ENCODE data around the gene TMC7. TPM values are rescaled to one million over a fixed set of nuclear protein-coding genes. Genes with fewer than 3 reads are reported as not detected.
"Not testable (repeated sequence)": the region's sequence is repeated elsewhere in the genome, so short reads cannot be mapped to it uniquely, and the experiment has no call there.

TMC7 gene
- total RNA-seq, 1 donor from 2014 or later = 1.6 TPM

GRCh38 chr16:18953547-18953946, 30.2 kb upstream of the TMC7 start:
- Mint-ChIP-seq H3K4me1 (peaks cover 2% of the 10 kb centered on the region), H3K9me3 (no peaks in the 10 kb centered on the region), H3K36me3 (no peaks in the 10 kb centered on the region), H3K27ac (no peak overlapping the region), H3K4me3 (no peak overlapping the region), H3K27me3 (ENCODE audit: low read depth) (no peaks in the 10 kb centered on the region)
- TF ChIP-seq CTCF (IDR thresholded peaks at IDR 0.05; ENCODE audit: unreplicated experiment) = no peak
- DNase-seq (ENCODE audit: low spot score in 2 of 2, unreplicated experiment in 2 of 2) = no peak

- H3K27me3 Mint-ChIP-seq (ENCODE audit: low read depth); H3K4me3 Mint-ChIP-seq; H3K27ac Mint-ChIP-seq; DNase-seq (ENCODE audit: low spot score in 2 of 2, unreplicated experiment in 2 of 2); H3K9me3 Mint-ChIP-seq; H3K36me3 Mint-ChIP-seq: not testable (repeated sequence)
- peaks cover 10% of the 10 kb centered on the region for H3K4me1 Mint-ChIP-seq
These were observed 27.7 kb upstream of the TMC7 start for GRCh38 chr16:18955874-18956580.

- not testable (repeated sequence) for H3K27ac Mint-ChIP-seq; H3K27me3 Mint-ChIP-seq (ENCODE audit: low read depth); H3K9me3 Mint-ChIP-seq; H3K36me3 Mint-ChIP-seq; DNase-seq (ENCODE audit: low spot score in 2 of 2, unreplicated experiment in 2 of 2); H3K4me3 Mint-ChIP-seq
- H3K4me1 Mint-ChIP-seq = peaks cover 10% of the 10 kb centered on the region
These were observed 27.0 kb upstream of the TMC7 start for GRCh38 chr16:18956658-18957241.

GRCh38 chr16:18958621-18959029, 25.1 kb upstream of the TMC7 start:
- peaks cover 14% of the 10 kb centered on the region for H3K4me1 Mint-ChIP-seq
- H3K36me3 Mint-ChIP-seq = no peaks in the 10 kb centered on the region
- H3K27ac Mint-ChIP-seq = peak overlapping the region; percentile 47
- H3K4me3 Mint-ChIP-seq = no peak overlapping the region
- no peaks in the 10 kb centered on the region for H3K27me3 Mint-ChIP-seq (ENCODE audit: low read depth)
- TF ChIP-seq CTCF (IDR thresholded peaks at IDR 0.05; ENCODE audit: unreplicated experiment) = no peak
- no peak for DNase-seq (ENCODE audit: low spot score in 2 of 2, unreplicated experiment in 2 of 2)
- H3K9me3 Mint-ChIP-seq = no peaks in the 10 kb centered on the region

GRCh38 chr16:18959031-18959505, 24.7 kb upstream of the TMC7 start:
- DNase-seq (ENCODE audit: low spot score in 2 of 2, unreplicated experiment in 2 of 2) = no peak
- peak overlapping the region; percentile 47 for H3K27ac Mint-ChIP-seq
- TF ChIP-seq CTCF (IDR thresholded peaks at IDR 0.05; ENCODE audit: unreplicated experiment) = no peak
- no peaks in the 10 kb centered on the region for H3K36me3 Mint-ChIP-seq
- no peaks in the 10 kb centered on the region for H3K27me3 Mint-ChIP-seq (ENCODE audit: low read depth)
- no peak overlapping the region for H3K4me3 Mint-ChIP-seq
- no peaks in the 10 kb centered on the region for H3K9me3 Mint-ChIP-seq
- peaks cover 14% of the 10 kb centered on the region for H3K4me1 Mint-ChIP-seq

- H3K27me3 Mint-ChIP-seq (ENCODE audit: low read depth) = no peaks in the 10 kb centered on the region
- no peak overlapping the region for H3K27ac Mint-ChIP-seq
- no peak overlapping the region for H3K4me3 Mint-ChIP-seq
- H3K36me3 Mint-ChIP-seq = no peaks in the 10 kb centered on the region
- peaks cover 4% of the 10 kb centered on the region for H3K4me1 Mint-ChIP-seq
- H3K9me3 Mint-ChIP-seq = no peaks in the 10 kb centered on the region
- no peak for DNase-seq (ENCODE audit: low spot score in 2 of 2, unreplicated experiment in 2 of 2)
- no peak for TF ChIP-seq CTCF (IDR thresholded peaks at IDR 0.05; ENCODE audit: unreplicated experiment)
These were observed 18.2 kb upstream of the TMC7 start for GRCh38 chr16:18965555-18965954.
